Keratinocyte (primary cell): ENCODE measurements around the gene ZNF726. TPM values are rescaled to one million over a fixed set of nuclear protein-coding genes. Genes with fewer than 3 reads are reported as not detected.

Experiments
- DNase-seq: peaks from one replicate; pipeline ENCODE4 v3.0.0-alpha.2; 2011; ENCODE audit warnings: low read depth, missing footprints, low spot score
- FAIRE-seq: peaks from 2 replicates; lab custom pipeline; 2011; peaks lifted over from hg19 to GRCh38; lab: Jason Lieb, UNC
- H2AFZ ChIP-seq: 2 replicates; pipeline ENCODE4 v1.6.0; 2012; ENCODE audit warnings: low read length, control low read depth, inconsistent platforms; ENCODE audit not compliant: control insufficient read depth
- H3K27ac ChIP-seq: 2 replicates; pipeline ENCODE4 v1.5.1; 2011; ENCODE audit warnings: low read length; ENCODE audit not compliant: control insufficient read depth, insufficient read depth
- H3K27me3 ChIP-seq: 3 replicates; pipeline ENCODE4 v1.6.0; 2011; ENCODE audit warnings: low read length; ENCODE audit not compliant: control insufficient read depth, insufficient read depth; ENCODE audit errors: extremely low read depth
- H3K36me3 ChIP-seq, 2 experiments: 2 replicates in 1 of 2; 3 replicates in 1 of 2; pipeline ENCODE4 v1.5.1; 2011; ENCODE audit warnings: low read length in 2 of 2, mild to moderate bottlenecking in 1 of 2; ENCODE audit not compliant: control insufficient read depth in 2 of 2, insufficient read depth in 2 of 2; ENCODE audit errors: extremely low read depth in 1 of 2
- H3K4me1 ChIP-seq: 3 replicates; pipeline ENCODE4 v1.5.1; 2011; ENCODE audit warnings: low read length; ENCODE audit not compliant: control insufficient read depth, insufficient read depth; ENCODE audit errors: extremely low read depth
- H3K4me2 ChIP-seq: 3 replicates; pipeline ENCODE4 v1.6.0; 2011; ENCODE audit warnings: low read depth, low read length; ENCODE audit not compliant: control insufficient read depth, insufficient read depth; ENCODE audit errors: extremely low read depth
- H3K4me3 ChIP-seq, 3 experiments: fragments of 200-600 bp in 1 of 3; sonication (generic) in 1 of 3; 2 replicates in 2 of 3; 3 replicates in 1 of 3; pipeline ENCODE4 v1.5.1; 2011 to 2016; ENCODE audit warnings: low read length in 3 of 3, mild to moderate bottlenecking in 3 of 3, control low read depth in 2 of 3, inconsistent platforms in 1 of 3, low read depth in 1 of 3, mixed read lengths in 1 of 3, mixed run types in 1 of 3, moderate library complexity in 1 of 3; ENCODE audit not compliant: control insufficient read depth in 2 of 3, insufficient read depth in 2 of 3; ENCODE audit errors: extremely low read depth in 1 of 3
- H3K79me2 ChIP-seq: 2 replicates; pipeline ENCODE4 v1.6.0; 2012; ENCODE audit warnings: low read length; ENCODE audit not compliant: control insufficient read depth, insufficient read depth
- H3K9ac ChIP-seq: 3 replicates; pipeline ENCODE4 v1.6.0; 2011; ENCODE audit warnings: low read length; ENCODE audit not compliant: control insufficient read depth, insufficient read depth; ENCODE audit errors: extremely low read depth
- H3K9me1 ChIP-seq: 3 replicates; pipeline ENCODE4 v1.6.0; 2011; ENCODE audit warnings: low read length; ENCODE audit not compliant: control insufficient read depth, insufficient read depth; ENCODE audit errors: extremely low read depth
- H3K9me3 ChIP-seq: 2 replicates; pipeline ENCODE4 v1.5.1; 2012; ENCODE audit warnings: low read depth, low read length; ENCODE audit not compliant: control insufficient read depth
- H4K20me1 ChIP-seq: 3 replicates; pipeline ENCODE4 v1.6.0; 2011; ENCODE audit warnings: low read length; ENCODE audit not compliant: control insufficient read depth, insufficient read depth; ENCODE audit errors: extremely low read depth
- CTCF ChIP-seq, 3 experiments: IDR thresholded peaks in 1 of 3; conservative IDR thresholded peaks in 1 of 3; optimal IDR thresholded peaks in 1 of 3; 2 replicates in 2 of 3; 3 replicates in 1 of 3; pipeline versions ENCODE3 to v1.5.1; 2011; ENCODE audit warnings: low read length in 3 of 3, mild to moderate bottlenecking in 3 of 3, moderate library complexity in 2 of 3, control low read depth in 1 of 3, inconsistent platforms in 1 of 3; ENCODE audit not compliant: insufficient read depth in 2 of 3; ENCODE audit errors: extremely low read depth in 1 of 3
- EZH2 ChIP-seq: IDR thresholded peaks from one replicate; pipeline ENCODE4 v1.6.1; 2012; ENCODE audit warnings: inconsistent platforms, mild to moderate bottlenecking, low read length, moderate library complexity
- dilution Hi-C: fragments of 300-500 bp; cut with MboI; formaldehyde crosslinking; loops from one replicate; pipeline ENCODE4 v1.7.0; 2020; ENCODE audit warnings: low sequenced_read_pairs; ENCODE audit not compliant: extremely low pct_ligation_motif_present
- polyA plus RNA-seq, 5 experiments: library from polyadenylated mRNA; depleted of rRNA in 3 of 5; stranded (reverse) in 3 of 5; stranded (forward) in 1 of 5; unstranded in 1 of 5; fragments of >200 nt; gene quantifications; 1 replicate in 1 of 5; 2 replicates in 3 of 5; 3 replicates in 1 of 5; pipeline versions ENCODE4 v1.2.1 to v1.2.3, GENCODE V29; 2011 to 2012; ENCODE audit warnings: missing spikeins in 2 of 5, low read depth in 1 of 5, low replicate concordance in 1 of 5

The ZNF726 gene
- polyA plus RNA-seq, 1 donor (not counting 4 experiments of a cell fraction or from before 2014, with no cell fraction given), result 1.6 TPM

- no peaks in the 10 kb centered on the region for H3K4me1 ChIP-seq
- no peaks in the 10 kb centered on the region for H3K79me2 ChIP-seq
- no peaks in the 10 kb centered on the region for H3K9me1 ChIP-seq
- H3K4me3 ChIP-seq, result no peak overlapping the region
- no peak overlapping the region for H3K4me2 ChIP-seq
- H3K9ac ChIP-seq, result no peak overlapping the region
- dilution Hi-C loops, result no loop called here
- TF ChIP-seq EZH2 (no peak), CTCF (optimal IDR thresholded peaks at IDR 0.05 in 1 of 3, IDR thresholded peaks at IDR 0.05 in 1 of 3, conservative IDR thresholded peaks at IDR 0.05 in 1 of 3; ENCODE audit: extremely low read depth in 1 of 3, insufficient read depth in 2 of 3, low read length in 3 of 3) (no peak)
- no peak overlapping the region for H3K27ac ChIP-seq
- H3K9me3 ChIP-seq, result no peaks in the 10 kb centered on the region
- no peak for FAIRE-seq
- H2AFZ ChIP-seq, result no peak overlapping the region
- H3K27me3 ChIP-seq, result no peaks in the 10 kb centered on the region
- no peak for DNase-seq
- no peaks in the 10 kb centered on the region for H3K36me3 ChIP-seq
- no peaks in the 10 kb centered on the region for H4K20me1 ChIP-seq
Observed at GRCh38 chr19:23909222-23909621, 5.5 kb upstream of the ZNF726 start.

GRCh38 chr19:23913931-23914330, 755 bp upstream of the ZNF726 start:
- Histone ChIP-seq H4K20me1 (no peaks in the 10 kb centered on the region), H3K4me3 (no peak overlapping the region)
- dilution Hi-C loops, result no loop called here

More at GRCh38 chr19:23913931-23914330, 755 bp upstream of the ZNF726 start:
- Histone ChIP-seq H3K9me1 (no peaks in the 10 kb centered on the region), H3K27ac (no peak overlapping the region), H3K36me3 (no peaks in the 10 kb centered on the region), H3K4me1 (peaks cover 4% of the 10 kb centered on the region), H3K9ac (no peak overlapping the region), H3K27me3 (no peaks in the 10 kb centered on the region), H3K4me2 (peak overlapping the region; percentile 74), H3K79me2 (no peaks in the 10 kb centered on the region), H2AFZ (peak overlapping the region; percentile 97), H3K9me3 (no peaks in the 10 kb centered on the region)
- TF ChIP-seq EZH2, result no peak
- no peak for TF ChIP-seq CTCF (optimal IDR thresholded peaks at IDR 0.05 in 1 of 3, IDR thresholded peaks at IDR 0.05 in 1 of 3, conservative IDR thresholded peaks at IDR 0.05 in 1 of 3; ENCODE audit: extremely low read depth in 1 of 3, insufficient read depth in 2 of 3, low read length in 3 of 3)
- FAIRE-seq (no peak), DNase-seq (no peak)
